H9 (cell line): Measurements from ENCODE around the gene PCOLCE2. TPM values are rescaled to one million over a fixed set of nuclear protein-coding genes. Genes with fewer than 3 reads are reported as not detected.

Experiments
- DNase-seq: peaks from one replicate; pipeline ENCODE4 v3.0.0-alpha.2; 2017
- H2AFZ ChIP-seq: one replicate; pipeline ENCODE4 v1.6.1; 2013; ENCODE audit warnings: mild to moderate bottlenecking, low read length, control low read depth, moderate library complexity
- H2AK5ac ChIP-seq: 2 replicates; pipeline ENCODE4 v1.6.1; 2013; ENCODE audit warnings: low read length, control low read depth, mixed read lengths; ENCODE audit not compliant: insufficient read length
- H2BK120ac ChIP-seq: one replicate; pipeline ENCODE4 v1.6.1; 2013; ENCODE audit warnings: low read depth, mild to moderate bottlenecking, low read length, control low read depth, inconsistent platforms; ENCODE audit not compliant: poor library complexity, severe bottlenecking
- H2BK12ac ChIP-seq: 2 replicates; pipeline ENCODE4 v1.6.1; 2013; ENCODE audit warnings: low read length, control low read depth, mixed read lengths, low read depth; ENCODE audit not compliant: insufficient read length
- H2BK15ac ChIP-seq: 2 replicates; pipeline ENCODE4 v1.6.1; 2013; ENCODE audit warnings: low read depth, low read length, control low read depth
- H2BK20ac ChIP-seq: one replicate; pipeline ENCODE4 v1.6.1; 2013; ENCODE audit warnings: low read depth, mild to moderate bottlenecking, low read length, control low read depth, inconsistent platforms; ENCODE audit not compliant: poor library complexity, severe bottlenecking
- H2BK5ac ChIP-seq: 2 replicates; pipeline ENCODE4 v1.6.1; 2013; ENCODE audit warnings: low read length, control low read depth, mixed read lengths; ENCODE audit not compliant: insufficient read length
- H3K14ac ChIP-seq: 2 replicates; pipeline ENCODE4 v1.6.1; 2013; ENCODE audit warnings: low read length, control low read depth; ENCODE audit not compliant: insufficient read depth
- H3K18ac ChIP-seq: 2 replicates; pipeline ENCODE4 v1.6.1; 2013; ENCODE audit warnings: low read depth, mild to moderate bottlenecking, mixed read lengths, low read length, control low read depth; ENCODE audit not compliant: insufficient read length
- H3K23ac ChIP-seq: 2 replicates; pipeline ENCODE4 v1.6.1; 2013; ENCODE audit warnings: low read length, control low read depth, mixed read lengths, low read depth; ENCODE audit not compliant: insufficient read length
- H3K23me2 ChIP-seq: 2 replicates; pipeline ENCODE4 v1.6.1; 2013; ENCODE audit warnings: low read depth, mild to moderate bottlenecking, mixed read lengths, low read length, control low read depth; ENCODE audit not compliant: insufficient read length, poor library complexity, severe bottlenecking
- H3K27ac ChIP-seq: 2 replicates; pipeline ENCODE4 v1.5.1; 2013; ENCODE audit warnings: low read length, control low read depth, mixed read lengths, low read depth; ENCODE audit not compliant: insufficient read length
- H3K27me3 ChIP-seq: 2 replicates; pipeline ENCODE4 v1.6.1; 2013; ENCODE audit warnings: low read length, control low read depth, inconsistent platforms; ENCODE audit not compliant: insufficient read depth
- H3K4ac ChIP-seq: 2 replicates; pipeline ENCODE4 v1.6.1; 2013; ENCODE audit warnings: low read depth, mild to moderate bottlenecking, control low read depth, inconsistent platforms, low read length, moderate library complexity
- H3K4me1 ChIP-seq: 2 replicates; pipeline ENCODE4 v1.6.1; 2013; ENCODE audit warnings: low read length, control low read depth, inconsistent platforms; ENCODE audit not compliant: insufficient read depth
- H3K4me2 ChIP-seq: 2 replicates; pipeline ENCODE4 v1.6.1; 2013; ENCODE audit warnings: low read length, control low read depth, mixed read lengths; ENCODE audit not compliant: insufficient read length, insufficient read depth
- H3K56ac ChIP-seq: 2 replicates; pipeline ENCODE4 v1.6.1; 2013; ENCODE audit warnings: low read depth, mild to moderate bottlenecking, mixed read lengths, low read length, control low read depth; ENCODE audit not compliant: insufficient read length
- H3K79me1 ChIP-seq: 2 replicates; pipeline ENCODE4 v1.6.1; 2013; ENCODE audit warnings: low read depth, mild to moderate bottlenecking, moderate library complexity, low read length, control low read depth, inconsistent platforms; ENCODE audit not compliant: insufficient read depth, poor library complexity, severe bottlenecking
- H3K79me2 ChIP-seq: 2 replicates; pipeline ENCODE4 v1.6.1; 2013; ENCODE audit warnings: low read length, control low read depth, inconsistent platforms; ENCODE audit not compliant: insufficient read depth
- H3K9ac ChIP-seq: 2 replicates; pipeline ENCODE4 v1.6.1; 2013; ENCODE audit warnings: low read length, control low read depth, mixed read lengths; ENCODE audit not compliant: insufficient read length; ENCODE audit errors: extremely low read depth
- H3K9me3 ChIP-seq: one replicate; pipeline ENCODE4 v1.6.1; 2013; ENCODE audit warnings: low read depth, low read length, inconsistent platforms; ENCODE audit not compliant: control insufficient read depth
- H3T11ph ChIP-seq: one replicate; pipeline ENCODE4 v1.6.1; 2013; ENCODE audit warnings: mild to moderate bottlenecking, low read length, control low read depth, inconsistent platforms
- H4K20me1 ChIP-seq: one replicate; pipeline ENCODE4 v1.6.1; 2013; ENCODE audit not compliant: control insufficient read depth, insufficient read length, insufficient read depth
- H4K5ac ChIP-seq: 2 replicates; pipeline ENCODE4 v1.6.1; 2013; ENCODE audit warnings: low read depth, mild to moderate bottlenecking, mixed read lengths, low read length, control low read depth; ENCODE audit not compliant: insufficient read length
- H4K8ac ChIP-seq: replicated peaks from 2 replicates; pipeline ENCODE4 v1.6.1; 2013; ENCODE audit warnings: low read length, control low read depth, mixed read lengths, low read depth; ENCODE audit not compliant: insufficient read length
- H4K91ac ChIP-seq: 2 replicates; pipeline ENCODE4 v1.6.1; 2013; ENCODE audit warnings: low read depth, mild to moderate bottlenecking, moderate library complexity, mixed read lengths, low read length, control low read depth; ENCODE audit not compliant: insufficient read length
- H3K27ac Mint-ChIP-seq, 3 experiments: 2 replicates in 2 of 3; 3 replicates in 1 of 3; pipeline ENCODE4 v1.8.0; 2020 to 2021; ENCODE audit warnings: mixed read lengths in 3 of 3, mild to moderate bottlenecking in 1 of 3, moderate library complexity in 1 of 3
- H3K27me3 Mint-ChIP-seq: 2 replicates; pipeline ENCODE4 v1.8.0; 2021; ENCODE audit warnings: low read depth, mild to moderate bottlenecking, moderate library complexity, mixed read lengths
- H3K36me3 Mint-ChIP-seq, 3 experiments: 2 replicates in 2 of 3; 3 replicates in 1 of 3; pipeline ENCODE4 v1.8.0; 2020 to 2021; ENCODE audit warnings: low read depth in 3 of 3, mixed read lengths in 3 of 3; ENCODE audit not compliant: insufficient read depth in 1 of 3
- H3K4me1 Mint-ChIP-seq, 2 experiments: 2 replicates each; pipeline ENCODE4 v1.8.0; 2020; ENCODE audit warnings: mixed read lengths in 2 of 2
- H3K4me3 Mint-ChIP-seq, 2 experiments: 2 replicates in 1 of 2; 3 replicates in 1 of 2; pipeline ENCODE4 v1.8.0; 2020 to 2021; ENCODE audit warnings: mild to moderate bottlenecking in 2 of 2, mixed read lengths in 2 of 2, moderate library complexity in 1 of 2
- H3K9me3 Mint-ChIP-seq, 2 experiments: 2 replicates in 1 of 2; 3 replicates in 1 of 2; pipeline ENCODE4 v1.8.0; 2020; ENCODE audit warnings: mild to moderate bottlenecking in 2 of 2, mixed read lengths in 2 of 2, moderate library complexity in 1 of 2
- WGBS: extraction: QIAGEN DNeasy Blood & Tissue Kit; methylation state at CpG from one replicate; pipeline ENCODE4 v1.1.7; 2013; ENCODE audit warnings: missing lambda C conversion rate, low lambda C conversion rate, mixed read lengths; ENCODE audit not compliant: insufficient read length; ENCODE audit errors: extremely low coverage; 5-methylcytosine and 5-hydroxymethylcytosine counted together
- total RNA-seq: library from RNA; stranded (reverse); gene quantifications from 2 replicates; pipeline ENCODE4 v1.2.1, GENCODE V29; 2021
- TF ChIP-seq, protein P1 (sequence below): fragments of 200-600 bp; sonication (generic); conservative IDR thresholded peaks from 3 replicates; pipeline ENCODE4 v1.8.0; 2021; ENCODE audit warnings: antibody characterized with exemption, mild to moderate bottlenecking

Gene PCOLCE2
- total RNA-seq, 1 experiment from 2014 or later: 9.2 TPM

DNA sequence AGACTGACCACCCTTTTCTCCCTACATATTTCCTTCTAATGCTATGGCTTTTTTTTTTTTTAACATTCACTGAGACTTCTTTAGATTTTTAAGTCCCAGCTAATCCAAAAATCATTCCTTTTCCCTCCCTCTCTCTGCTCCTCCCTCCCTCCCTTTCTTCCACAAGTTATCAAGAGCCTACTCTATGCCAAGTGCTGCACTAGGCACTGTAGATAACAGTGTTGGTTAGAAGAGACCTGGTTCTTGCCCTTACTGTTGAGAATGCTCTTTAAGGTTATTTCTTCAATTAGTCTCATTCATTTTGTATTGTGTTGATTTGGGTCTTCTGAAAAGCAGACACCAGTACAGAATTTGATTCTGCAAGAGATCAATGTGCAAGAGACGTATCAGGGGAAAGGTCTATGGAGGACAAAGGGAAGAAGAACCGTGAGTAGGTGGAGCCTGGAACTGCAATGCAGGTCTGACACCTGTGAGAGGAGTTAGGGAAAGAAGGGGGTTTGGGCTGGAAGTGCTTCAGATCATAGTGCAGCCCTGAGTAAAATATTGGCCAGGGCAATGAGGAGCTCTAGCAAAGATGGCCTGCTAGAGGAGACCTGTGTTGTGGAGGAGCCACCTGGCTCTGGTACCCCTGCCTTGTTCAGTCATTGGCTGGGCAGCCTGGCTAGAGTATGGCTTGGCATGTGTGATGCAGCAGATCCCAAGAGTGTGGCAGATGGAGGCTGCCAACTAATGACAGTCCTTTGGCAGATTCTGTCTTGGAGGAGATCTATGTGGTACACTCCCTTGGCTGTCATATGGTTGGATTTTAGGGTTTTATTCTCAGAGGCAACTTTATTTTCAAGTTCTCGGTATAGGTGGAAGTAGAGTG is 9.7 kb upstream of the PCOLCE2 start:
- Histone ChIP-seq H4K5ac (no peak overlapping the region), H2BK12ac (no peak overlapping the region), H4K91ac (no peak overlapping the region), H2BK15ac (no peak overlapping the region), H2BK120ac (no peak overlapping the region), H3K23me2 (no peaks in the 10 kb centered on the region), H3K9me3 (no peaks in the 10 kb centered on the region), H3K14ac (no peak overlapping the region), H3K79me2 (no peaks in the 10 kb centered on the region), H3K4me1 (no peaks in the 10 kb centered on the region), H2BK20ac (no peak overlapping the region), H2BK5ac (no peak overlapping the region), H3K18ac (no peak overlapping the region), H2AFZ (no peak overlapping the region), H3K27me3 (no peaks in the 10 kb centered on the region), H3K79me1 (no peaks in the 10 kb centered on the region), H3K9ac (no peak overlapping the region), H3K23ac (no peak overlapping the region), H4K20me1 (no peaks in the 10 kb centered on the region), H3K4ac (no peak overlapping the region), H3K56ac (no peak overlapping the region), H4K8ac (no peak overlapping the region), H2AK5ac (no peak overlapping the region), H3K27ac (no peak overlapping the region), H3K4me2 (no peak overlapping the region), H3T11ph (no peak overlapping the region)
- no CpG with 5 or more reads among the region's 3 CpGs for whole genome bisulfite sequencing
- Mint-ChIP-seq H3K4me3 (no peak overlapping the region), H3K27me3 (no peaks in the 10 kb centered on the region; the same call in 1 of the 2 replicates), H3K36me3 (no peaks in the 10 kb centered on the region), H3K4me1 (peaks cover 3 to 7% of the 10 kb centered on the region in 2 experiments; a peak in 2 of 4 replicates), H3K27ac (no peak overlapping the region), H3K9me3 (peaks cover 0 to 6% of the 10 kb centered on the region in 2 experiments; a peak in 1 of 5 replicates)
- TF ChIP-seq, protein P1, sequence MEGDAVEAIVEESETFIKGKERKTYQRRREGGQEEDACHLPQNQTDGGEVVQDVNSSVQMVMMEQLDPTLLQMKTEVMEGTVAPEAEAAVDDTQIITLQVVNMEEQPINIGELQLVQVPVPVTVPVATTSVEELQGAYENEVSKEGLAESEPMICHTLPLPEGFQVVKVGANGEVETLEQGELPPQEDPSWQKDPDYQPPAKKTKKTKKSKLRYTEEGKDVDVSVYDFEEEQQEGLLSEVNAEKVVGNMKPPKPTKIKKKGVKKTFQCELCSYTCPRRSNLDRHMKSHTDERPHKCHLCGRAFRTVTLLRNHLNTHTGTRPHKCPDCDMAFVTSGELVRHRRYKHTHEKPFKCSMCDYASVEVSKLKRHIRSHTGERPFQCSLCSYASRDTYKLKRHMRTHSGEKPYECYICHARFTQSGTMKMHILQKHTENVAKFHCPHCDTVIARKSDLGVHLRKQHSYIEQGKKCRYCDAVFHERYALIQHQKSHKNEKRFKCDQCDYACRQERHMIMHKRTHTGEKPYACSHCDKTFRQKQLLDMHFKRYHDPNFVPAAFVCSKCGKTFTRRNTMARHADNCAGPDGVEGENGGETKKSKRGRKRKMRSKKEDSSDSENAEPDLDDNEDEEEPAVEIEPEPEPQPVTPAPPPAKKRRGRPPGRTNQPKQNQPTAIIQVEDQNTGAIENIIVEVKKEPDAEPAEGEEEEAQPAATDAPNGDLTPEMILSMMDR: no peak
- DNase-seq: no peak
